ENCODE data around the gene GHRH. TPM values are rescaled to one million over a fixed set of nuclear protein-coding genes. Genes with fewer than 3 reads are reported as not detected.

Gene GHRH
- polyA plus RNA-seq, 4 donors = not detected

- no peak for DNase-seq (ENCODE audit: low read depth in 4 of 4, low spot score in 3 of 4)
Measured at GRCh38 chr20:37243076-37243936, 18.3 kb downstream of the GHRH start.

- DNase-seq (ENCODE audit: low read depth in 4 of 4, low spot score in 3 of 4) = no peak
Measured at GRCh38 chr20:37242503-37242902, 19.1 kb downstream of the GHRH start.

GRCh38 chr20:37240337-37241067 is 21.1 kb downstream of the GHRH start:
- no peak for DNase-seq (ENCODE audit: low read depth in 4 of 4, low spot score in 3 of 4)

- DNase-seq (ENCODE audit: low read depth in 4 of 4, low spot score in 3 of 4) = no peak
Measured at GRCh38 chr20:37238935-37239451, 22.6 kb downstream of the GHRH start.

- DNase-seq (ENCODE audit: low read depth in 4 of 4, low spot score in 3 of 4) = no peak
Measured at GRCh38 chr20:37238426-37238825, 23.2 kb downstream of the GHRH start.

- no peak for DNase-seq (ENCODE audit: low read depth in 4 of 4, low spot score in 3 of 4)
Measured at GRCh38 chr20:37237656-37238055, 24.0 kb downstream of the GHRH start.

- DNase-seq (ENCODE audit: low read depth in 4 of 4, low spot score in 3 of 4) = no peak
Measured at GRCh38 chr20:37236462-37236861, 25.2 kb downstream of the GHRH start.

GRCh38 chr20:37235065-37235464 is 26.5 kb downstream of the GHRH start:
- no peak for DNase-seq (ENCODE audit: low read depth in 4 of 4, low spot score in 3 of 4)

- no peak for DNase-seq (ENCODE audit: low read depth in 4 of 4, low spot score in 3 of 4)
Measured at GRCh38 chr20:37234254-37234581, 27.4 kb downstream of the GHRH start.

GRCh38 chr20:37233548-37234253 is 27.9 kb downstream of the GHRH start:
- DNase-seq (ENCODE audit: low read depth in 4 of 4, low spot score in 3 of 4) = no peak

- peak in 3 of 4 donors; percentile 12 to 35 (median 16) for DNase-seq (ENCODE audit: low read depth in 4 of 4, low spot score in 3 of 4)
Measured at GRCh38 chr20:37231947-37232630, 29.5 kb downstream of the GHRH start.

- DNase-seq (ENCODE audit: low read depth in 4 of 4, low spot score in 3 of 4) = no peak
Measured at GRCh38 chr20:37230200-37230599, 31.4 kb downstream of the GHRH start.

- no peak for DNase-seq (ENCODE audit: low read depth in 4 of 4, low spot score in 3 of 4)
Measured at GRCh38 chr20:37229357-37229756, 32.3 kb downstream of the GHRH start.

- no peak for DNase-seq (ENCODE audit: low read depth in 4 of 4, low spot score in 3 of 4)
Measured at GRCh38 chr20:37228656-37229055, 33.0 kb downstream of the GHRH start.

- DNase-seq (ENCODE audit: low read depth in 4 of 4, low spot score in 3 of 4) = peak in 3 of 4 donors; percentile 10 to 40 (median 19)
Measured at GRCh38 chr20:37228082-37228481, 33.5 kb downstream of the GHRH start.

- no peak for DNase-seq (ENCODE audit: low read depth in 4 of 4, low spot score in 3 of 4)
Measured at GRCh38 chr20:37226889-37227288, 34.7 kb downstream of the GHRH start.

- no peak for DNase-seq (ENCODE audit: low read depth in 4 of 4, low spot score in 3 of 4)
Measured at GRCh38 chr20:37225146-37225545, 36.5 kb downstream of the GHRH start.

- DNase-seq (ENCODE audit: low read depth in 4 of 4, low spot score in 3 of 4) = no peak
Measured at GRCh38 chr20:37223053-37223452, 38.6 kb downstream of the GHRH start.

GRCh38 chr20:37222086-37222485 is 39.5 kb downstream of the GHRH start:
- DNase-seq (ENCODE audit: low read depth in 4 of 4, low spot score in 3 of 4) = no peak

- no peak for DNase-seq (ENCODE audit: low read depth in 4 of 4, low spot score in 3 of 4)
Measured at GRCh38 chr20:37220731-37221130, 40.9 kb downstream of the GHRH start.

Data from left renal pelvis (tissue), 4 donors.